Esophagus squamous epithelium (tissue), 4 donors: ENCODE results near the gene APOL4.

ENCODE experiments used
- CTCF ChIP-seq, 6 experiments: fragments of 450-650 bp in 4 of 6; fragments of 200-600 bp in 2 of 6; sonication (generic) in 2 of 6; IDR thresholded peaks; one replicate each; pipeline ENCODE4 v1.5.1; 2016 to 2019; ENCODE audit warnings: antibody characterized with exemption in 6 of 6, mild to moderate bottlenecking in 4 of 6, moderate library complexity in 4 of 6
- POLR2A ChIP-seq, 4 donors: fragments of 450-650 bp; IDR thresholded peaks; one replicate each; pipeline ENCODE4 v1.6.1; 2017; ENCODE audit warnings: antibody characterized with exemption in 4 of 4, mild to moderate bottlenecking in 4 of 4, moderate library complexity in 3 of 4

GRCh38 chr22:36151006-36151595 lies 50.5 kb downstream of the APOL4 start:
- TF ChIP-seq CTCF (IDR thresholded peaks at IDR 0.05), result no peak
- TF ChIP-seq POLR2A (IDR thresholded peaks at IDR 0.05), result no peak
